ENCODE measurements around the gene CCNK. TPM values are rescaled to one million over a fixed set of nuclear protein-coding genes. Genes with fewer than 3 reads are reported as not detected.

CCNK gene
- polyA plus RNA-seq, 2 of the 4 experiments (the other 2 are of a cell fraction) = 22.7 to 46.6 TPM

DNA sequence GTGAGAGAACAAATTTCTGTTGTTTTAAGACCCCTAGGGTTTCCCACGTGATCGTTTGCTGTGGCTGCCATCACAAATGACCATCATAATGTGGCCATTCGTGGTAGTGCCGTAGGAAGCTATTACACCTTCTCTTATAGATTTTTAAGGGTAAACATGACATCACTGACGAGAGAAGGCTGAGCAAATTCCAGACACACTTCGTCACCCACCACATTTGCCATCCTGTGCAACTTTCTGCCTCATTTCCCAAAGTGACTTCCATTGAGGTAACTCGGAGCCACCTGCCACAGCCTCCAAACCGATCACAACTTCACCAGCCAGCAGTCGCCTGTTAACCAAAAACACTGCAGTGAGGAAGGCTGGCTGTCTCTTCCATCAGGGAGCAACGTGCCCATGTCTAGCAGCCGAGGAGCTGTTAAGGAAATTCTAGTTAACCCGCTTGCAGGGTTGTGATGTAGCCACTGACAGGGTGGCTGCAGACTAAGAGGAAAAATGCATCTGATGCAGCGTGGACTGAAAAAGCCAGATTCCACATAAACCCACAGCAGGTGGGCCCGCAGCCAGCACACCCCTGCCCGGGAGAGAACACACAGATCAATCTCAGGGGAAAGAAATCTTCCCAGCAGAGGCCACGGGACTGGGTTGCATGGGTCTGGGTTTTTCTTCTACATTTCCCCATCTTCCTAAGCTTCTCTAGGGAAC, 78.2 kb downstream of the CCNK start (continued):
- TF ChIP-seq REST (IDR thresholded peaks at IDR 0.05) (no peak), EP300 (IDR thresholded peaks at IDR 0.05) (no peak)

- no peak for ATAC-seq
- no peak overlapping the region; a peak in 1 of 6 replicates for H3K27ac ChIP-seq
- 86% methylated on average over 9 of the region's 13 CpGs for WGBS (ENCODE audit: missing lambda C conversion rate)
- TF ChIP-seq, protein P1, sequence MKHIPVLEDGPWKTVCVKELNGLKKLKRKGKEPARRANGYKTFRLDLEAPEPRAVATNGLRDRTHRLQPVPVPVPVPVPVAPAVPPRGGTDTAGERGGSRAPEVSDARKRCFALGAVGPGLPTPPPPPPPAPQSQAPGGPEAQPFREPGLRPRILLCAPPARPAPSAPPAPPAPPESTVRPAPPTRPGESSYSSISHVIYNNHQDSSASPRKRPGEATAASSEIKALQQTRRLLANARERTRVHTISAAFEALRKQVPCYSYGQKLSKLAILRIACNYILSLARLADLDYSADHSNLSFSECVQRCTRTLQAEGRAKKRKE (CRISPR knock-in tag; IDR thresholded peaks at IDR 0.05; ENCODE audit: low read depth) = no peak
- TF ChIP-seq SMC3 (IDR thresholded peaks at IDR 0.05) = no peak
- no peak for TF ChIP-seq MYC (IDR thresholded peaks at IDR 0.05; ENCODE audit: borderline replicate concordance, low read length)
- TF ChIP-seq KDM1A (IDR thresholded peaks at IDR 0.05; ENCODE audit: low read depth) = no peak
- TF ChIP-seq, protein P2, sequence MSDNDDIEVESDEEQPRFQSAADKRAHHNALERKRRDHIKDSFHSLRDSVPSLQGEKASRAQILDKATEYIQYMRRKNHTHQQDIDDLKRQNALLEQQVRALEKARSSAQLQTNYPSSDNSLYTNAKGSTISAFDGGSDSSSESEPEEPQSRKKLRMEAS (IDR thresholded peaks at IDR 0.05) = no peak
- TF ChIP-seq ZNF302 (CRISPR knock-in tag; IDR thresholded peaks at IDR 0.05) = no peak
- TF ChIP-seq HOXB5 (CRISPR knock-in tag; IDR thresholded peaks at IDR 0.05) = no peak
- no peak for TF ChIP-seq HES2 (IDR thresholded peaks at IDR 0.05)
- TF ChIP-seq, protein P3, sequence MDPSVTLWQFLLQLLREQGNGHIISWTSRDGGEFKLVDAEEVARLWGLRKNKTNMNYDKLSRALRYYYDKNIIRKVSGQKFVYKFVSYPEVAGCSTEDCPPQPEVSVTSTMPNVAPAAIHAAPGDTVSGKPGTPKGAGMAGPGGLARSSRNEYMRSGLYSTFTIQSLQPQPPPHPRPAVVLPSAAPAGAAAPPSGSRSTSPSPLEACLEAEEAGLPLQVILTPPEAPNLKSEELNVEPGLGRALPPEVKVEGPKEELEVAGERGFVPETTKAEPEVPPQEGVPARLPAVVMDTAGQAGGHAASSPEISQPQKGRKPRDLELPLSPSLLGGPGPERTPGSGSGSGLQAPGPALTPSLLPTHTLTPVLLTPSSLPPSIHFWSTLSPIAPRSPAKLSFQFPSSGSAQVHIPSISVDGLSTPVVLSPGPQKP (IDR thresholded peaks at IDR 0.05; ENCODE audit: low read depth, low read length) = no peak
- no peak for TF ChIP-seq ZC3H11A (IDR thresholded peaks at IDR 0.05)
- TF ChIP-seq RCOR1 (IDR thresholded peaks at IDR 0.05; ENCODE audit: low read depth, low read length) = no peak
- no peak for TF ChIP-seq NFE2L2 (conservative IDR thresholded peaks at IDR 0.05; ENCODE audit: low read length)
- no peak for TF ChIP-seq HOXB13 (CRISPR knock-in tag; IDR thresholded peaks at IDR 0.05; ENCODE audit: low read depth)
- H3K4me2 ChIP-seq = no peak overlapping the region
- peaks cover 49% of the 10 kb centered on the region for H3K4me1 ChIP-seq
- no peak for DNase-seq (ENCODE audit: low read depth in 1 of 2, low spot score in 1 of 2)
- H3K4me3 ChIP-seq = no peak overlapping the region
- POLR2A ChIA-PET = no interaction called here
- no peak for FAIRE-seq
- CTCF ChIA-PET = interaction anchor here (1.1 to 5.8 kb wide), 4 partner anchors 14 to 74 kb away, joined by 3 to 96 read pairs (median 27); partner anchors contain the start of gene CCDC85C
- no peaks in the 10 kb centered on the region for H3K9me3 ChIP-seq
These were observed 79.2 kb downstream of the CCNK start for GRCh38 chr14:99560403-99560802.

- Histone ChIP-seq H3K4me3 (no peak overlapping the region), H3K27ac (peak overlapping the region in 1 of 2 experiments; percentile 92; a peak in 3 of 6 replicates), H3K4me1 (peaks cover 54% of the 10 kb centered on the region), H3K9me3 (no peaks in the 10 kb centered on the region), H3K4me2 (no peak overlapping the region)
- ChIA-PET CTCF (interaction anchor here (1.0 to 5.8 kb wide), 9 partner anchors 13 to 75 kb away, joined by 3 to 96 read pairs (median 14); partner anchors contain the start of gene CCDC85C), POLR2A (no interaction called here)
- TF ChIP-seq HOXB5 (CRISPR knock-in tag; IDR thresholded peaks at IDR 0.05) (no peak), TP53 (CRISPR knock-in tag; IDR thresholded peaks at IDR 0.05) (no peak), MAFK (IDR thresholded peaks at IDR 0.05; ENCODE audit: partially characterized antibody) (no peak), POLR2AphosphoS2 (conservative IDR thresholded peaks at IDR 0.05; ENCODE audit: low read length) (no peak), CTCF (IDR thresholded peaks at IDR 0.05) (no peak), RCOR1 (IDR thresholded peaks at IDR 0.05; ENCODE audit: low read depth, low read length) (no peak), EHMT2 (IDR thresholded peaks at IDR 0.05; ENCODE audit: low read depth) (no peak), SREBF2 (IDR thresholded peaks at IDR 0.05) (no peak), CBX2 (IDR thresholded peaks at IDR 0.05; ENCODE audit: borderline replicate concordance, low read depth) (no peak), HDAC2 (IDR thresholded peaks at IDR 0.05) (no peak), POLR2A (IDR thresholded peaks at IDR 0.05; ENCODE audit: low read length) (no peak), MAZ (IDR thresholded peaks at IDR 0.05; ENCODE audit: borderline replicate concordance, low read depth, low read length) (no peak), EP300 (IDR thresholded peaks at IDR 0.05) (no peak)
- ATAC-seq (no peak), DNase-seq (ENCODE audit: low read depth in 1 of 2, low spot score in 1 of 2) (no peak), FAIRE-seq (no peak)
- 72% methylated on average over 9 of the region's 15 CpGs for WGBS (ENCODE audit: missing lambda C conversion rate)
These were observed 79.9 kb downstream of the CCNK start for GRCh38 chr14:99560922-99561683.
